ENCODE data around the gene RPS15. TPM values are rescaled to one million over a fixed set of nuclear protein-coding genes. Genes with fewer than 3 reads are reported as not detected.

The RPS15 gene
- total and polyA plus RNA-seq, 2 of the 13 experiments (the other 11 are each of a cell fraction or from before 2014, with no cell fraction given): 695 to 1,411 TPM

DNA sequence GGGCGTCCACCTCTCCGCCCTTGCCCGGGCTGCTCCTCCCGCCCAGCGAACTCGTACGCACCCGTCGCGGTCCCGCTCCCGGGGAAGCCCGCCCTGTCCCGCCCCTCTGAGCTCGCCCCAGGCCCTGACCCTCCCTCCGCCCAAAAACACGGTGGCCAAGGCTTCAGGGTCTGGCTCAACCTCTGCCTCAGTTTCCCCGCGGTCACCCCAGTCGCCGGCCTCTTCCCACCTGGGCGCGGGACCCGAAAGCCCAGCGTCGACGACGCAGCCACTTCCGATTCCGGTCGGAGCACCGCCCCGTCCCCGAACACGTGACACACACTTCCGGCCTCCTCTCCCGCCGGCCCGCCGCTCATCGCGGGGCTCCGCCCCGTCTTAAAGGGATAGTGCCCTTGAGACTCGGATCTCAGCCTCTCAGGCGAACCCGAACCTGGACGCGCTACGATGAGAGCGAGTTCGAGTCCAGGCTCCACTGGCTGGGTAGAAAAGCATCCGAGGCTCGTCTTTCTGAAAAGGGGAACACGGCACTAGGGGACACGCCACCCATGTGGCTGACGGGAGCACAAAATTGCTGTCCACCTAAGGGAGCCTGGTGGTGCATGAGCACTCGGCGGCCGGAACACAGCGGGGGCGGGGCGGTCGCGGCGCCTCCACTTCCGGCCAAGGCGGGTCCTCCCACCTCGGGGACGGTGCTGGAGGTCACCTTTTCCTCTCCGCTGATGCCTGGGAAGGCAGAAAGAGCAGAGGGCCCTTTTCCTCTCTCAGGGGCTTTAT lies 40.9 kb downstream of the RPS15 start, which contains the start of gene C19orf25 (continued):
- TF ChIP-seq MAFG (CRISPR knock-in tag; IDR thresholded peaks at IDR 0.05) (no peak), MAFF (IDR thresholded peaks at IDR 0.05; ENCODE audit: low read depth, low read length) (no peak), NAIF1 (CRISPR knock-in tag; IDR thresholded peaks at IDR 0.05; ENCODE audit: borderline replicate concordance) (peak; percentile 76; the same call in 1 of the 2 replicates), ZNF839 (CRISPR knock-in tag; IDR thresholded peaks at IDR 0.05; ENCODE audit: borderline replicate concordance) (peak; percentile 50; the same call in 1 of the 2 replicates), ZFY (CRISPR knock-in tag; IDR thresholded peaks at IDR 0.05) (peak; percentile 53), RFX1 (IDR thresholded peaks at IDR 0.05) (no peak), ZNF160 (CRISPR knock-in tag; IDR thresholded peaks at IDR 0.05) (no peak), IKZF4 (CRISPR knock-in tag; IDR thresholded peaks at IDR 0.05; ENCODE audit: borderline replicate concordance, low read depth, not compliant biosample characterization) (no peak), MTF1 (CRISPR knock-in tag; IDR thresholded peaks at IDR 0.05) (no peak), ZNF337 (CRISPR knock-in tag; IDR thresholded peaks at IDR 0.05; ENCODE audit: borderline replicate concordance, low read depth) (no peak)
- TF ChIP-seq, protein P1, sequence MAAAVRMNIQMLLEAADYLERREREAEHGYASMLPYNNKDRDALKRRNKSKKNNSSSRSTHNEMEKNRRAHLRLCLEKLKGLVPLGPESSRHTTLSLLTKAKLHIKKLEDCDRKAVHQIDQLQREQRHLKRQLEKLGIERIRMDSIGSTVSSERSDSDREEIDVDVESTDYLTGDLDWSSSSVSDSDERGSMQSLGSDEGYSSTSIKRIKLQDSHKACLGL (CRISPR knock-in tag; IDR thresholded peaks at IDR 0.05): no peak; the same call in 1 of the 2 replicates
- TF ChIP-seq, protein P2, sequence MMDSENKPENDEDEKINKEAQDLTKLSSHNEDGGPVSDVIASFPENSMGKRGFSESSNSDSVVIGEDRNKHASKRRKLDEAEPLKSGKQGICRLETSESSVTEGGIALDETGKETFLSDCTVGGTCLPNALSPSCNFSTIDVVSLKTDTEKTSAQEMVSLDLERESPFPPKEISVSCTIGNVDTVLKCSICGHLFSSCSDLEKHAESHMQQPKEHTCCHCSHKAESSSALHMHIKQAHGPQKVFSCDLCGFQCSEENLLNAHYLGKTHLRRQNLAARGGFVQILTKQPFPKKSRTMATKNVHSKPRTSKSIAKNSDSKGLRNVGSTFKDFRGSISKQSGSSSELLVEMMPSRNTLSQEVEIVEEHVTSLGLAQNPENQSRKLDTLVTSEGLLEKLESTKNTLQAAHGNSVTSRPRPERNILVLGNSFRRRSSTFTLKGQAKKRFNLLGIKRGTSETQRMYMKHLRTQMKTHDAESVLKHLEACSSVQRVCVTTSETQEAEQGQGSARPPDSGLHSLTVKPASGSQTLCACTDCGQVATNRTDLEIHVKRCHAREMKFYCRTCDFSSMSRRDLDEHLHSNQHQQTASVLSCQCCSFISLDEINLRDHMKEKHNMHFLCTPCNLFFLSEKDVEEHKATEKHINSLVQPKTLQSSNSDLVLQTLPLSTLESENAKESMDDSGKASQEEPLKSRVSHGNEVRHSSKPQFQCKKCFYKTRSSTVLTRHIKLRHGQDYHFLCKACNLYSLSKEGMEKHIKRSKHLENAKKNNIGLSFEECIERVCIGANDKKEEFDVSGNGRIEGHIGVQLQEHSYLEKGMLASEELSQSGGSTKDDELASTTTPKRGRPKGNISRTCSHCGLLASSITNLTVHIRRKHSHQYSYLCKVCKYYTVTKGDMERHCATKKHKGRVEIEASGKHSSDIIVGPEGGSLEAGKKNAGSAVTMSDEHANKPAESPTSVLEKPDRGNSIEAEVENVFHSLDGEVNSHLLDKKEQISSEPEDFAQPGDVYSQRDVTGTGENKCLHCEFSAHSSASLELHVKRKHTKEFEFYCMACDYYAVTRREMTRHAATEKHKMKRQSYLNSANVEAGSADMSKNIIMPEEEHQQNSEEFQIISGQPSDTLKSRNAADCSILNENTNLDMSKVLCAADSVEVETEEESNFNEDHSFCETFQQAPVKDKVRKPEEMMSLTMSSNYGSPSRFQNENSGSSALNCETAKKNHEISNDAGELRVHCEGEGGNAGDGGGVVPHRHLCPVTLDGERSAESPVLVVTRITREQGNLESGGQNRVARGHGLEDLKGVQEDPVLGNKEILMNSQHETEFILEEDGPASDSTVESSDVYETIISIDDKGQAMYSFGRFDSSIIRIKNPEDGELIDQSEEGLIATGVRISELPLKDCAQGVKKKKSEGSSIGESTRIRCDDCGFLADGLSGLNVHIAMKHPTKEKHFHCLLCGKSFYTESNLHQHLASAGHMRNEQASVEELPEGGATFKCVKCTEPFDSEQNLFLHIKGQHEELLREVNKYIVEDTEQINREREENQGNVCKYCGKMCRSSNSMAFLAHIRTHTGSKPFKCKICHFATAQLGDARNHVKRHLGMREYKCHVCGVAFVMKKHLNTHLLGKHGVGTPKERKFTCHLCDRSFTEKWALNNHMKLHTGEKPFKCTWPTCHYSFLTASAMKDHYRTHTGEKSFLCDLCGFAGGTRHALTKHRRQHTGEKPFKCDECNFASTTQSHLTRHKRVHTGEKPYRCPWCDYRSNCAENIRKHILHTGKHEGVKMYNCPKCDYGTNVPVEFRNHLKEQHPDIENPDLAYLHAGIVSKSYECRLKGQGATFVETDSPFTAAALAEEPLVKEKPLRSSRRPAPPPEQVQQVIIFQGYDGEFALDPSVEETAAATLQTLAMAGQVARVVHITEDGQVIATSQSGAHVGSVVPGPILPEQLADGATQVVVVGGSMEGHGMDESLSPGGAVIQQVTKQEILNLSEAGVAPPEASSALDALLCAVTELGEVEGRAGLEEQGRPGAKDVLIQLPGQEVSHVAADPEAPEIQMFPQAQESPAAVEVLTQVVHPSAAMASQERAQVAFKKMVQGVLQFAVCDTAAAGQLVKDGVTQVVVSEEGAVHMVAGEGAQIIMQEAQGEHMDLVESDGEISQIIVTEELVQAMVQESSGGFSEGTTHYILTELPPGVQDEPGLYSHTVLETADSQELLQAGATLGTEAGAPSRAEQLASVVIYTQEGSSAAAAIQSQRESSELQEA (CRISPR knock-in tag; IDR thresholded peaks at IDR 0.05; ENCODE audit: not compliant biosample characterization): no peak
- TF ChIP-seq, protein P3, sequence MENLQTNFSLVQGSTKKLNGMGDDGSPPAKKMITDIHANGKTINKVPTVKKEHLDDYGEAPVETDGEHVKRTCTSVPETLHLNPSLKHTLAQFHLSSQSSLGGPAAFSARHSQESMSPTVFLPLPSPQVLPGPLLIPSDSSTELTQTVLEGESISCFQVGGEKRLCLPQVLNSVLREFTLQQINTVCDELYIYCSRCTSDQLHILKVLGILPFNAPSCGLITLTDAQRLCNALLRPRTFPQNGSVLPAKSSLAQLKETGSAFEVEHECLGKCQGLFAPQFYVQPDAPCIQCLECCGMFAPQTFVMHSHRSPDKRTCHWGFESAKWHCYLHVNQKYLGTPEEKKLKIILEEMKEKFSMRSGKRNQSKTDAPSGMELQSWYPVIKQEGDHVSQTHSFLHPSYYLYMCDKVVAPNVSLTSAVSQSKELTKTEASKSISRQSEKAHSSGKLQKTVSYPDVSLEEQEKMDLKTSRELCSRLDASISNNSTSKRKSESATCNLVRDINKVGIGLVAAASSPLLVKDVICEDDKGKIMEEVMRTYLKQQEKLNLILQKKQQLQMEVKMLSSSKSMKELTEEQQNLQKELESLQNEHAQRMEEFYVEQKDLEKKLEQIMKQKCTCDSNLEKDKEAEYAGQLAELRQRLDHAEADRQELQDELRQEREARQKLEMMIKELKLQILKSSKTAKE (CRISPR knock-in tag; IDR thresholded peaks at IDR 0.05; ENCODE audit: borderline replicate concordance): 0 out of 2 replicates have a peak, but pooled peaks have one; percentile 17
- TF ChIP-seq, protein P4, sequence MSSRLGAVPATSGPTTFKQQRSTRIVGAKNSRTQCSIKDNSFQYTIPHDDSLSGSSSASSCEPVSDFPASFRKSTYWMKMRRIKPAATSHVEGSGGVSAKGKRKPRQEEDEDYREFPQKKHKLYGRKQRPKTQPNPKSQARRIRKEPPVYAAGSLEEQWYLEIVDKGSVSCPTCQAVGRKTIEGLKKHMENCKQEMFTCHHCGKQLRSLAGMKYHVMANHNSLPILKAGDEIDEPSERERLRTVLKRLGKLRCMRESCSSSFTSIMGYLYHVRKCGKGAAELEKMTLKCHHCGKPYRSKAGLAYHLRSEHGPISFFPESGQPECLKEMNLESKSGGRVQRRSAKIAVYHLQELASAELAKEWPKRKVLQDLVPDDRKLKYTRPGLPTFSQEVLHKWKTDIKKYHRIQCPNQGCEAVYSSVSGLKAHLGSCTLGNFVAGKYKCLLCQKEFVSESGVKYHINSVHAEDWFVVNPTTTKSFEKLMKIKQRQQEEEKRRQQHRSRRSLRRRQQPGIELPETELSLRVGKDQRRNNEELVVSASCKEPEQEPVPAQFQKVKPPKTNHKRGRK (CRISPR knock-in tag; IDR thresholded peaks at IDR 0.05): no peak
